GM03348 (cell line): ENCODE measurements around the gene DCTN3.

Experiments
- DNase-seq: peaks from one replicate; pipeline ENCODE4 v3.0.0; 2012; ENCODE audit warnings: low spot score

DCTN3 gene

GRCh38 chr9:34623374-34624235 is 3.3 kb upstream of the DCTN3 start:
- no peak for DNase-seq

DNA sequence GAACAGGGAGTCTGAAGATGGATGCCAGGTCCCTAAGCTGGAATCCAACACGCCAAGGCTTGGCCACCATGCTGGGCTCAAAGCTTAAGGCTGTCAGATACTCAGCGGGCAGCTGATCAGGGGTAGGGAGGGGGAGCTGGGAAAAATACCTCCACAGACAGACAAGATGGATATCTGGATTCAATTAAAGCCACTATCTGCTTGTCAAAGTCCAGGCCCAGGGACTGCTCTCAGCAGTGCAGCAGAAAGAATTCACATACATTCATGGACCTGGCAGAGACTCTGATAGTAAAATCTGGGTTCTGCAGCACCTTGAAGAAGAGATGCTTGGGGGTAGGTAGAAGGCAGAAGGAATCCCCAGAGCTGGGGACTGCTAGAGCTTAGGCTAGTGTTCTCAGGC is 5.2 kb downstream of the DCTN3 start:
- DNase-seq = no peak

- DNase-seq = peak; percentile 88
Measured at GRCh38 chr9:34612788-34613390, 7.4 kb downstream of the DCTN3 start.

- peak; percentile 98 for DNase-seq
Measured at GRCh38 chr9:34611811-34612787, 8.2 kb downstream of the DCTN3 start, which contains the start of gene RPP25L. RPP25L (minus strand) TSS chr9:34612097; CDS start chr9:34611296, 801 bp downstream.

- DNase-seq = no peak
Measured at GRCh38 chr9:34611251-34611810, 9.0 kb downstream of the DCTN3 start.

GRCh38 chr9:34610434-34611206 is 9.7 kb downstream of the DCTN3 start:
- DNase-seq = no peak

- DNase-seq = no peak
Measured at GRCh38 chr9:34607331-34607730, 13.0 kb downstream of the DCTN3 start.

DNA sequence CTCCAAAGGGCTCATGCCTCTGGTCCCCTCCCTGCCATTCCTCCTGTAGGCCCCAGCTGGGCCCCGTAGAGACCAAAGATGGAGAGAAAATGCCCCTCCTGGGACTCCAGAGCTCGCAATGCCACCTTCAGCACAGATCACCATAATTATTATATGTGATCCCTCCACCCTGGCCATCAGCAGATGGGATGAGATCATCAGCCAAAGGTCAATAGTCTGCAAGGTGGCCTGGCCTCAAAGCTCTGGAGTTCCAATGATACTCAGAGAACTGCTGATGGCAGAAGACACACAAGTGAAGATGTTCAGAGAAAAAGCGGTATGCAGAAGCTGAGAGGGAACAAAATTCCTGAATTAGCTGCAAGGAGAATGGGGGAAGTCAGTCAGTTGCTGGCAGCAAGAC is 13.4 kb downstream of the DCTN3 start:
- DNase-seq = no peak

DNA sequence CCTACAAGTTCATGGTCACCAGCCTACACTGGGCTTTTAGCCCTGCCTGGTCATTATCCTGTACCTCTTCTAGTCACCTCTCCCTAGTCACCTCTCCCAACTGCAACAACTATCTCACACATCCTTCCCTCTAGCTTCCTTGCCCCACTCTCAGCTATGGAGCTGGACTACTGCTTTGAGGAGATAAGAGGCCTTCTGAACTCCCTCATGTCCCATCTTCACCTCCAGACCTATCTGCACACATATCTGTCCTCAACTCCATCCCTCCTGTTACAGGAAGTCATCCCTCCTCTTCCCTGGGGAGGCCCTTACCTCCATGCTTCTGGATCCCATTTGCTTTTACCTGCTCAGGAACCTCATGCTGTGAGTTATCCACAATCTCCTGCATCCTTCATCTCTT is 14.1 kb downstream of the DCTN3 start:
- no peak for DNase-seq

DNA sequence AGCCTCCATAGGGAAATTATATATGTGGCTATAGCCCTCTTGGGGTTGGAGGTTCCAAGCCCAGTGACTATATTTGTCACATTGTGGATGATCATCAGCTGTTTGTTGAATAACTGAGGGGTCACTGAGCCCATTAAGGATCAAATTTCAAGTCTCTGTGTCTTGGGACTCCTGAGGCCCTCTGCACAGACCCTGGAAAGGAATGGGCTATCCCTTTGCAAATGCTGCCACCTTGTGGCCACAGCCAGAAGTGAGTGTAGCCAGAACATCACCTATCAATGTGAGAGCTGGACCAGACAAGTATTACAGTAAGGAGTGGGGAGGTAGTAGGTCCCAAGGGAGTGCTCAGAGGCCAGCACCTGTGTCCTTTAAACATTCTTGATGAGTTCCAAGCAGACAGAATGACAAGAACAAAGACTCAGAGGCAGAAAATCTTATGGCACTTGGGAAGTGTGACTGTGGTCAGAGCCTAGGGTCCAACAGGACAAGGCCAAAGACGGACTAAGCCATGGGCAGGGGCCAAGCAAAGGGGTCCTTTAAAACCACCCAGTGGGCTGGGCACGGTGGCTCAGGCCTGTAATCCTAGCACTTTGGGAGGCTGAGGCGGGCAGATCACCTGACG is 16.6 kb downstream of the DCTN3 start:
- DNase-seq = peak; percentile 88

DNA sequence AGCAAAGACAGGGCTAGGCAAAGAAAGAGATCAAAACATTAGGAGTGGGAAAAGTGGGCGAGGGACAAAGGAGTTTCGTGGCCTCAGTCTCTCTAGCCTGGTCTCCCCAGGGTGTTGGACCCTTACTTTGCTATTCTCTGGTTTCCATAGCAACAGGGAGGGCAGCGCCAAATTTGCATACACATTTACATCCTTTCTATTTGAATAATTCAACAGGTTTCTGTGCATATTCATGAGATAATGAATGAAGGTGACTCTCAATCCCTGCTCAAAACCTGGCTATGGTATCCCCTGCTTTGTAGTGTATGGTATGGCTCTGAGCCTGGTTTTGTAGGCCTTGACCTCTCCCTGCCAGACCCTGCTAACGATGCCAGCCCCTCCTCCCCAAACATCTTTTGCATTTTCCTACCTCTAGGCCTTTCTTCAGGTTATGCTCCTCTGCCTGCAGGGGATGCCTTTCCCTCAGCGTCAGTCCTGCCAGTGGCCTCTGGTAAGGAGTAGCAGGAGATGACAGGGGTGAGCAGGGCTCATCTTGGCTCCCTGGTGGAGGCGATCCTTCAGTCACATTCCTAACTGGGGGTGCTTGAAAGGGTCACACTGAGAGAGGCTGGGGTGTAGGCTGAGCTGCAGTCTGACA is 18.2 kb downstream of the DCTN3 start:
- no peak for DNase-seq

DNA sequence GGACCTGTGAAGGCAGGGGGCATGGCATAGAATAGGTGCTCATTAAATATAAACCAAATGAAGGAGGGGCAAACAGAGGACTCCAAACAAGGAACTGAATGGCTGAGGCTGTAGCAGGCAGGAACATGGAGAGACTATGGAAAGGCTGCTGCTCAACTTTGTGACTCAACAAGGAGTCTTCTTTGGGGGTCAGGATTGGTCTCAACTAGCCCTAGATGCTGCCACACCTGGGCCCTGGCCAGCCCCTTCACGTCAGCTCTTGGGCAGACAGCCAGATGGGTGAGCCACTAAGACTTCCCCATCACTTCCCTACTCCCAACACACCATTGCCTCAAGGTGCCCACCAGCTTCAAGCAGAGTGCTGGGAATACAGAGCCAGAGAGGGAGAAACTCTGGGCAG is 19.4 kb downstream of the DCTN3 start:
- DNase-seq = no peak

DNA sequence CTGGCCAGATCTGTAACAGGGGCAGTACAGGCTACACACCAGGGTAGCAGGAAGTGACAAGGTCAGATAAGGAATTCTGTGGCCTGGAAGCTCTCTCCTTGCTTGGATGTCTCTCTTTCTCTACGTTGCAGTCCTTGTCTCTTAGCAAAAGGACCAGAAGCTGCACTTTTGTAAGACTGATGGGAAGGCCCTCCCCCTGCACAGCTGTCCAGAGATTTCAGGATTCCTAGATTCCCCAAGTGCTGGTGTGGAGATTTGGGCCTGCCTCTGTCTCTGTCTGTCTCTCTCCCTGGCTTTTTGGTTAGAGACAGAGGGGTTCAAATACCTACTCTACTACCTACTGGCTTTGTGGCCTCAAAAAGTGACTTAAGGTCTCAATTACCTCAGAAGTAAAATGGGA is 20.7 kb downstream of the DCTN3 start:
- no peak for DNase-seq

GRCh38 chr9:34594177-34594576 is 26.1 kb downstream of the DCTN3 start:
- no peak for DNase-seq

DNA sequence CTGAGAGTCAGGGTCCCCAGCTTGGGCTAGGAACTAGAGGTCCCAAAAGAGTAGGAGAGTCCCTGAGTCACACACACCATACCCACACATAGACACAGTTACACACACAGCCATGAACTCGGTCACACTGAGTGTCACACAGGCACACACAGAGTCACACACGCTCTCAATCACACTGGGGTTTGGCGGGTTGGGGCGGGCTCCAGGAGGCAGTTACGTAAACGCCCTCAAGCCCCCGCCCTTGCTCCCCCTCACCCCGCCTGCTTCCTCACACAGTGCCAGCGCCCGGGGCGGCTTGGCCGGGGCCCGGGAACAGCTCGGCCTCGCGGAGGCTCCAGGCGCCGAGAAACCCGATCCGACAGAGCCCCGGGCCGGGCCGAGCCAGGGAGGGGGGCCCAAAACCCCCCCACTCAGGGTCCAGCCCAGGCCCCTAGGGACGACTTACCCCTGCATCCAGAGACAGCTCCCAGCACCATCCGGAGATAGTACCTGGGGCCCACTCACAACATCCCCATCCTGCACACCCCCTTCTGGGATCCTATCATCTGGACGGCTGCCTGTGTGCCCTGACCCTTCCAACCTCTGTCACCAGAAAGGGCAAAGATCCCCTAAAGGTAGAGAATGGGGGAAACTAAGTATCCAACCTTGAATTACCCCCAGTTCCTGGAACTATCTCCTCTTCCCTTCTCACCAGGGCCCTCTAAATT is 27.2 kb downstream of the DCTN3 start:
- DNase-seq = no peak

DNA sequence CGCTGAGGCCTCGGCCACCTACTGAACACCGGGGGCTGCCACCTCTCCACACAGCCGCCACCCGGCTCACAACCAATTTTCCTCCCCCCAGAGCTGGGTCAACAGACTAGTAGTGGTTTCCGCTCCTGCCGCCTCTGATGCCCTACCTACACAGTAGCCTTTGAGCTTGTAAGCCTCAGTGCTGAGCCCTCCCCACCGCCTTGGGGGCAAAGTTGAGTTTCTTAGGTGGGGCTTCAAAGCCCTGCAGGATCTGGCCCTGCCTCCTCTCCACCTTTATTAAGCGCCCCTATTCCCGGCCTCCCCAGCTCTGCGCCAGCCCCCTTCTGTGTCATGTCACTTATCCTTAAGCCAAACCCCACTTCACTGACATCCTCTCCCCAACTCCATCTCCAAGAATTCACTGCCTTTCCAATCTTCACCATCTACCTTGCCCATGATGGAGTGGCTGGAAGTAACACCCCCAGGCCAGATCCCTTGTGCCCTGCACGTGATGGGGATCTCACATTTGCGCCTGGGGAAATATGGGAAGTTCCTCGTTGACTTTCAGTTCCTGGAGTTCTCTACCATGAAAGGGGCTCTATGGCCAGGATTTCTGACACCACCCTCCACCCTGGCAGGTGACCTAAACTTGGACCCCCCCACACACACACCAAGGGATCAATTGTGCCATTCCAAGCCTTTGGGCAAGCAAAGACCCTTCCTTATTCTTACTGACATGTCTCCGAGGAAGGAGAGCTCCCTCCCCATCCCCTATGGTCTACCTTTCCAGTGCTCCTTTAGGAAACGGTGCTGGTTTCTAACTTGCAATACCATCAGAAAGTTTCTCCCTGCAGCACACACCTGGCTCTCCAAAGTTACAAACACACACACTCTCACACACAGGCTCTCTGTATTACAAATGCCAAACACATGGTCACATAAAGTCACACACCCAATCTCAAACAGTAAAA is 28.1 kb downstream of the DCTN3 start:
- no peak for DNase-seq

GRCh38 chr9:34591248-34591916 is 28.9 kb downstream of the DCTN3 start:
- DNase-seq = peak; percentile 96
